Activated T-cell treated with anti-CD3 and anti-CD28 coated beads for 1 hour (primary cell): Measurements from ENCODE around the gene DNAL4.

Source experiments
- DNase-seq: peaks from one replicate; pipeline ENCODE4 v3.0.0-alpha.2; 2020; ENCODE audit warnings: low read depth

DNAL4 gene

DNA sequence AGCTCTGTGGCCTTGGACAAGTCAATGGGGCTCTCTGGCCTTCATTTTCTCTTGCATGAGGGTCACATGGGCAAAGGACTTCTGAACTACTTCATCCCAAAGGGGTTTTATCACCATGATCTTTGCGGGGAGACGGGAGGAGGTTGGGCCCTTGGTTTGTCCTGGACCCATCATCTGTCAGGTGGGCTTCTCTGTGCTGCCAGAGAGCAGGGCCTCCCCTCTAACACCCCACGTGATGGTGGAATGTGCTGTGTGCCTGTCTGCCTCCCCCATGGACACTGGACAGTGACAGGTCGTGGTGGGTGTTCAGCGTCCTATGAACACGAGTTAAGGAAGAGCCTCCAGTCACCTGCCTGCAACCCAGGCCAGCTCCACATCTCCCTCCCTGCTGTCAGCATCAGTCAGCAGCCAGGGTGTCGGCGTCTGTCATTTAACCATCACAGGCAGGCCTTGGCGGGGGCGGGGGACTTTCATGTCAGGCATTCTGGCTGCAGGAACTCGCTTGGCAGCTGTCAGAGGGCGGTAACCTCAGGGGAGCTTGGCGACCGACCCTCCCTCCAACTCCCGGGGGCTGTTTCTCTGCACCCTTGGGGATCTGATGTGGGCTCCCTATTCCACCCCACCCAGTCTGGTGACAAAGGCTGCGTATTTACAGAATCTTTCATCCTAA lies 35.5 kb downstream of the DNAL4 start:
- peak; percentile 71 for DNase-seq

DNA sequence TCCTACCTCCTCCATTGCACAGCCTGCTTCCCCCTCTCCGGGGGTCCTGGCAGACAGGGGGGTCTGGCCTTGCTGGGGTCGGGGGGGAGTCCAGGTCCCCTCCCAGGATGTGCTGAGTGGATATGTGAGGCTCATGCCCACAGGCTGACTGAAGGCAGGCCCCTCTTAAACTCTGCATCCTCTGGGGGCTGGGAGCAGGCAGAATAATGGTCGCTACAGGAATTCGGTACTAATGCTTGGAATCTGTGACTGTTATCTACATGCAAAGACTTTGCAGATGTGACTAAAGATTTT lies 36.5 kb downstream of the DNAL4 start:
- no peak for DNase-seq

DNA sequence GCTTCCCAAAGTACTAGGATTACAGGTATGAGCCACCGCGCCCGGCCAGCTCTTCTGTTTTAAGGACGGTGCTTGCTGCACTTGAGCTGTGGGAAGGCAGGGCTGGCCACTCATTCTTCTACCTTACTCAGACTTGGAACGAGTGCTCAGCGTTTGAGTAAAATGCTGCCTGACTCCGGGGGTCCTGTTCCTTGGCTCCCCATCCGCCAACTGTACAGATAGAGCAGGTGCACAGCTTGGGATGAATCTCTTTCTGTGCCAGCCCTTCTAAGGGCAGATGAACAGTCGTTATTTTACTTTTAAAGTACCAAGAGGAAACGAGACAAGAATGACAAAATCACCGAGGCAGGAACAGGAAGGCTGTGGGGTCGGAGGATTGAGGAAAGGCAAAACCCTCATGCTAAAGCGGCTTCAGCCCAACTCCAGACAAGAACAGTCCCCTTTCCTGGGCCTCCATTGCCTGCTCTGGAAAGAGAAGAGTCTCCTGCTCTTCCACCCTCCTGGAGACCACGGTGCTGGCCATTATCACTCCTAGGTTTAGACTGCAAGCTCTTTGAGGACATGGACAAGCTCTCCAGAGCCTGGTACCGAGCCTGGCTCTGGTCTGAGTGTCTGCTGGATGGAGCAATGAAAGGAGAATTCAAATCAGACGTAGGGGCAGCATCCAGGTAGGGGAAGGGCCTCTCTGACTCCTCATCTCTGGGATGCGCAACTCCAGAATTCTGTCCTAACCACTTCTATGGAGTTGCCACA lies 37.1 kb downstream of the DNAL4 start:
- no peak for DNase-seq

DNA sequence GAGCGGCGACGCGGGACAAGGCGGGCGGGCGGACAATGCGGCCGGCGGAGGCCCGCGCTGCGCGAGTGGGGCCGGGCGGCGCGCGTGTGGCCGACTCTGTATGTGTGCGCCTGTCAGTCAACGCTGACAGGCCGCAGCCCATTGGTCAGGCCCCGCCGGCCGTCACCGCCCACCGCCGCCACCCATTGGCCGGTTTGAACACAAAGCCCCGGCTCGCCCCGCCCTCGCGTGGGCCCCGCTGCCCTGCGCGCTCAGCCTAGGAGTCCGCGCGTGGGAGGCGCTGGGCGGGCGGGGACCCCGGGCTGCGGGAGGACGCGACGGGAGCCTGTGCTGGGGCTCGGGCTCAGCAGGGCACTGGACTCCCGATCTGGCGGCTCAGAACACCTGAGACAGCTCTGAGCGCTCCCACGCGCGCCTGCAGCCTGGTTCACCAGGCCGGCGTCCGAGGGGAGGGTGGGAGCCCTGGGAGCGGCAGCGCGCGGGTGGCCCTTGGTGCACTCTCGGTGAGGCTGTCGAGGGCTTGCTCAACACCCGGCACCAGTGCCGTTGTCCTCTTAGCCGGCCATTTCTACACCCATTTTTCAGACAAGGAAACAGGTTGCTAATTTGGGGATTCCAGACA lies 37.9 kb downstream of the DNAL4 start, which contains the start of gene SUN2:
TSS of gene SUN2 (minus strand) at position 88 of the 622 bp plus-strand sequence. CDS start 3,370 bp downstream, outside the sequence.
- DNase-seq: peak; percentile 92

DNA sequence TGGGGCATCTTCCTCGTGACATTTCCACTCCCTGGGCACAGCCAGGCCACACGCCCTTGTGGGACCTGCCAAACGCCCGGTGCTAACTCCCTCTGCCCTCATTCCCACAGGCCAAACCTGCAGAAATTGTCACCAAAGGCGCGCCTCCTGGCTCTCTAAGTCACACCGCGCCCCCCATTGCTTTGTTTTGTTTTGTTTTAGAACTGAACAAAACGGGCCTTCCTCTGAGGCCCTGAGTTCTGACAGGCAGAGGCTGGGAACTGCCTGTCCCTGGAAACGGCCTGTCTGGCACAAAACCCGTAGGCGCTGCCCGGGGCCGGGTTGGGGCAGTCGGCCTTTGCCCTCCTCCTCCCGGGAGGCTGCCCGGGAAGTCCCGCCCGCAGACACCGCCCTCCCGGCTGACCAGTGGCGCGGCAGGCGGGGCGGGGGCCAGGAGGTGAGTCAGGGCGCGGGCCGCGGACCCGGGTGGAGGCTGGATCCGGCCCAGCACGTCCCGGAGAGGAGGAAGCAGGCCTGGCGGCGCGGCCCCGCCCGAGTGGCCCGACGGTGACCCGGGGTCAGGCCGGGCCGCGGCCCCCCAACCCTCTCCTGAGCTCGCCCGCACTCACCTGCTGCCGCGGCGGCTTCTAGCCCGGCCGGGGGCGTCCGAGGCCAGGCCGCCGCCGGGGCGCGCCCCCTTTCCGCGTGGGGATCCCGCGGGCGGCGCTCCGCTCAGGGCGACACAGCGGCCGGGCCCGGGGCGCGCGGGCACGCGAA lies 38.6 kb downstream of the DNAL4 start:
- no peak for DNase-seq

DNA sequence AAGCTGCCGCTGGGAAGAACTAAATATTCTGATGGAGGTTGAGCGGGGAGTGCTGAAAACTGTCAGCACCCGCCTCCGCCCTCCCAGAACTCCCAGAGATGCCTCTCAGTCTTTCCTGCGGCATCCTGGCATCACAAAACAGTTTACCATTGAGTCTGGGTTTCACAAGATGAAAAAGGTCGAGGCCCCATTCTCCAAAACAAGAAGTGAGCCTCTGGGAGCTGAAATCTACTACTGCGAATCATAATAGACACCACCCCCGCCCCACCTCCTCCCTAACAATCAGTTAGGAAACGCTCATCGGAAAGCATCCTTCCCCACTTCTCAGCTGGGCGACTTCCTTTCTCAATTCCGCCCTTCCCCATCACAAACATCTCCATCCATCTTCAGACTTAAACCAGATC lies 39.2 kb downstream of the DNAL4 start:
- no peak for DNase-seq

DNA sequence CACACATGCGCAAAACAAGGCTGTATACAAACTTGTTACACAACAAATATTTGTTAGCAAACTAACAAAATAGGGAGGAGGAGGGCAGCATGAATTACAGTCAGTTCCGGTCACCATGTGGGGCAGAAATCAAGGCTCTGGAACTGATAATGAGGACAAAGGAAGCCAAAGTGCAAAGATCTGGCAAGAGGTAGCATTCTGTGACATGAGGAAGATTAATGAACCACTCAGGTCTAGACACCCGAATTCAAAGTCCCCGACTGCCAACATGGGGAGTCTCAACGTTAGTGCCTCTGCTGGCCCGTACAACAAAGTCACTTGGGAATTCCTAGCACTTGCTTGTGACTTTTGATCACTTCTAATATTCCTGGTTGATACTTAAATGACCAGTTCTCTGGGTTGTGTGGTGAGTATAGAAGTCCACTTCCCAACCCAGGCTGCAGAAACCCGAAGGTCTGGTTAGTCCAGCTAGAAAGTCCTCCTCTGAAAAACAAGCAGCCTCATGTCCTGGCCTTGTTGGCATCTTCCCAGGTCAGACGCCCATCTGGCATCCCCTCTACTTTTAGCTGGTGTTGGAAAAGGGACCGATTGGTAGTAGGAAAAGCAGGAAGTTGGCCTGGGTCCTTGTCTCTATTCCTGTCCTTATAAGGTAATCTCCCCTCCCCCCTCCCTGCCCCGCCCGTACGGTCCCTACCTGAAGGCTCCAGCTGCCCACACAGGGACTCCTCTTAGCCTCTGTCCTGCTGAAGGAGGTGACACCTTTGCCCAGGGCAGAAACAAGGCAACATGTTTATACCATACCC lies 39.8 kb downstream of the DNAL4 start:
- no peak for DNase-seq

DNA sequence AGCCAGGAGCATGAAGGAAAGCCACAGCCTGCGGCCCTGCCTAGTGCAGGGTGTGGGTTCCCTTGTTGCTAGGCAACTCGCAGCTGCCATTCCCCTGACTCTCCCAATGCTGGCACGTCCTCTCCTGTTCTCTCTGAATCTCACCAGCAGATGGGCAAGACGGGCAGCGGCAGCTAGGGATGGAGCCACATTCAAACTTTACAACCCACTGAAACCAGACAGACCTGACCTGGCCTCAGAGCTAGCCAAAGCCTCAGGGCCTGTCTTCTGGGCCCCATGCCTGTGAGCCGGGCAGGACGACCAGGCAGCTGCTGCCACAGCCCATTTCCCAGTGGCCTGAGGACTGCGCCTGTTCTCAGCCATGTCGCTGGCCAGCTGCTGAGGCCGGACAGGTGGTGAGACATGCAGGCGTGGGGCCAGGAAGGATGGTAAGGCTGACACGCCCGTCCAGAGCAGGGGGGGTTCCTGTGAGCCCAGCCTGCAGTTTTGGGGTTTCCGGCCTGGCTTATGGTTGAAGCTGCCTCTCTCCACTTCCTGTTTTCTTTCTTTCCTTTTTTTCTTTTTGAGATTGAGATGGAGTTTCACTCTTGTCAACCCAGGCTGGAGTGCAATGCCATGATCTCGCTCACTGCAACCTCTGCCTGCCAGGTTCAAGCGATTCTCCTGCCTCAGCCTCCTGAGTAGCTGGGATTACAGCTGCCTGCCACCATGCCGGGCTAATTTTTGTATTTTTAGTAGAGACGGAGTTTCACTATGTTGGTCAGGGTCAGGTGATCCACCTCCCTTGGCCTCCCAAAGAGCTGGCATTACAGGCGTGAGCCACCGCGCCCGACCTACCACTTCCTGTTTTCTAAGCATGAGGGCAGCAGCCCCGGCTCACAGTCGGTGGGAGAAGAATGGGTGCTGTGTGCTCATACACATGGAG lies 42.3 kb downstream of the DNAL4 start:
- DNase-seq: peak; percentile 60

DNA sequence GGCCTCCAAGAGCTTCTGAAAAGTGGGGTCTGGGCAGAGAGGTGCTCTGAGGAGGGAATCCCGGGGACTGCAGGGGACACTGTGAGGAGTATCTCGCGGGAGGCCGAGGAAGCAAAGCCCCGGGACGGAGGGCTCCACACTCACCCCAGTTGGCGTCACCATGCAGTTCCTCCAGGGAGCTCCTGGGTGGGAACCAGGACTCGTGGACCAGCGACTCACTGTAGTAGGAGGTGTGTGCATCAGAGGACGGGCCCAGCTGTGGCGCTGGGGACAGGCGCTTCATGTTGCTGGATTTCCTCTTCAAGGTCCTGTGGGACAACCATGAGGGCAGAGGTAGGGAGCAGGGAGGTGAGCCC lies 42.9 kb downstream of the DNAL4 start:
- no peak for DNase-seq

DNA sequence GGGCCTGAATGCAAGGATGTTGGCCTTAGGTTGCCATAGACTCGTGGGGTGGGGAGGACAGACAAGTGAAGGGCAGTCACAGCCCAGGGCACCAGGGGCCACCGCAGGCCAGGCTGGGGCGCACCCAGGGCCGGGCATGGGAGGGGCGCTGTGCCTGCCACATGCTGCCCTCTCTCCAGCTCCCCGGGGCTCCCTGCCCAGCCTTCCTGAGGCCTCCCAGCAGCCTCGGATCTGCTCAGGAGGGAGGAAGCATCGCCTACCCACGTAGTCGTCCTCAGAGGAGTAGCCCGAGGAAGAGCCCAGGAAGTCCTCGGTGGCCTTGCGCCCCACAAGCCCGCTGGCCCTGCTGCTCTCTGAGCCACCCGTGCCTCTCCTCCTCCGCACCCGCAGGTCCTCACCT lies 43.3 kb downstream of the DNAL4 start:
- no peak for DNase-seq

DNA sequence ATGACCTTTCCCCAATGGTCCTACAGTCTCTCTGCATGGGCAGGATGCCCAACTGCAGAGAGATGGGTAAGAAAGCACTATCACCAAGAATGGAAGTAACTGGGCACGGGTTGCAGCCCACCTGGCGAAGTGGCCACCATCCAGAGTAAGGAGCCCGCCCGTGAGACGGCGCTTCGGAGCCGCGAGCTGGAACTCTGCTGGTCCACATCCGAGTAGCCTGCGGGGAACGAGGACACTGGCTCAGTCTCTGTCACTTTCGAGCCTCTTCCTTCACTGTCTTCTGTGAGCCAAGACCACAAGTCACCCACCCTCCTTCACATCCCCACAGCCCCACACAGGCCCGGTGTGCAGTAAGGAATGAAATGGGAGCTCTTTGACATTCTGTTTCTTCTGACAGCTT lies 43.8 kb downstream of the DNAL4 start:
- DNase-seq: no peak

DNA sequence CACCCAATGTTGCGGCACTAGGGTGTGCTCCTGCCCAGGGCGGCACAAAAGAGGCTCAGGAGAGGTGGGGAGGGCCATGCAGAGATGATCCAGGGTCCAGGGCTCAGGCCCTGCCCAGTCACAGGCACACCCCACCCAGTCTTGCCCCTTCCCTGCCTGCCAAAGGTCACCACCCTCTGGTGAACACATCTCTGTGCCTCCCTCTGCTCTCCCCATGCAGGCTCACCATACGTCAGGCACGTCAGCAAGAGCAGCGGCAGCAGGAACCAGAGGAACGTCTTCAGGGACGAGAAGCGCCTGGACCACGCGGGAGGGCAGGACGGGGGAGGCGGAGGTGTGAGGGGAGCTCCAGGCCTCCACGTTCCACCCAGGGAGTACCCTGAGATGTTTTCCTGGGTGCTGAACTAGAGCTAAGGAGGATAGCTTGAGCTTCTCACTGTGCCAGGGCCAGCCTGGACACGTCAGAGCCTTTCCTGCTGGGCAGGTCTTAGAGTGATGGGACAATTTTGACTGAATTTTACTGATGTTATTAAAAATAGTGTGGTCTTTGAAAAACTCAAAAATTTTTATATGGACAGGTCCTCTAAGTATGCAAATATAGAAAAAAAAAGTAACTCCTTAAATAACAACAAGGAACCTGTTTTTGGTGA lies 45.3 kb downstream of the DNAL4 start:
- DNase-seq: no peak

DNA sequence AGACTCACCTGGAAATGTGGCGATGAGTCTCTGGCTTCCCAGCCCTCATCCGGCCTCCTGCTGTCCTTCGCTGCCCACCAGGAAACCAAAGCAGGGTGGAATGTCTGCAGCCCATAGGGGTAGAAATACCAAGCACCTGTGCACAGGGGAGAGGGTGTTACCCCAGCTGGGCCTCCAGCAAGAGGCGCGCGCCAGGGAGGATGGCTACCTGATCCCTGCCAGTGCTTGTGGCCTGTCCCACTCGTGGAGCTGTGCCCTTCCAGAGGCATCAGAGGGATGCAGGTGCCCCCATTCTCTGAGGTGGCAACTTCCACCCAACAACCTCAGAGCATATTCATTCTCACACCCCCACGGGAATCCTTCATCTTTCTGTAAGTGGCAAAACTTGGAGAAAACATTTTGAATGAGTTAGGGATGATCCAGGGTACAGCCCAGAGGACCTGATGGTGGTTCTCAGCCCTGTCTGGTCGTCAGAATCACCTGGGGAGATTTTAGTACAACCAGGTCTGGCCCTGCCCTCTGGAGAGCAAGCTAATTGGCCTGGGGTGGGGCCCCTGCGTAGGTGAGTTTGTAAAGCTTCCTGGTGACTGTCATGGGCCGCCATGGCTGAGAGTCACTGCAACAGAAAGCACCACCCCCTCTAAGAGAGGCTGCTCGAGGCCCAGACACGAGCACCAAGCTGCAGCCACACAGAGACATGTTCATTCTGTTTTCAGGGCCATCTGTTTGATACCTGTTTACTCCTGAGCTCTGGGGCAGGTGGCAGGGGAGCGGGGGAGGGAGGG lies 48.1 kb downstream of the DNAL4 start:
- DNase-seq: no peak

DNA sequence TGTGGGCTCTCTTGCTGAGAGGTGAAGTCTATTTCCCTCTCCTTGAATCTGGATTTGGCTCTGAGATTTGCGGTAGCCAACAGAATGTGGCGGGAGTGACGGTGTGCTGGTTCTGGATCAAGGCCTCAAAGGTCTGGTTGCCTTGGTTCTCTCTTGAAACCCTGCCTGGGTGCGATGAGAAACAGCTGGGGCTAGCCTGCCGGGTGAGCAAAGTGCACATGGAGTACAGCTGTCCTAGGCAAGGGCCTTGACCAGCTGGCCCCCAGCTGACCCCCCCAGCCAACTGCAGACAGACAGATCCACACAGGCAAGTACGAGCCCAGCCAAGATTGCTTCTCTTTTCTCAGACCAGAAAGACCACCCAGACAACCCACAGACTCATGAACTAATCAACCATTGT lies 49.0 kb downstream of the DNAL4 start:
- no peak for DNase-seq

DNA sequence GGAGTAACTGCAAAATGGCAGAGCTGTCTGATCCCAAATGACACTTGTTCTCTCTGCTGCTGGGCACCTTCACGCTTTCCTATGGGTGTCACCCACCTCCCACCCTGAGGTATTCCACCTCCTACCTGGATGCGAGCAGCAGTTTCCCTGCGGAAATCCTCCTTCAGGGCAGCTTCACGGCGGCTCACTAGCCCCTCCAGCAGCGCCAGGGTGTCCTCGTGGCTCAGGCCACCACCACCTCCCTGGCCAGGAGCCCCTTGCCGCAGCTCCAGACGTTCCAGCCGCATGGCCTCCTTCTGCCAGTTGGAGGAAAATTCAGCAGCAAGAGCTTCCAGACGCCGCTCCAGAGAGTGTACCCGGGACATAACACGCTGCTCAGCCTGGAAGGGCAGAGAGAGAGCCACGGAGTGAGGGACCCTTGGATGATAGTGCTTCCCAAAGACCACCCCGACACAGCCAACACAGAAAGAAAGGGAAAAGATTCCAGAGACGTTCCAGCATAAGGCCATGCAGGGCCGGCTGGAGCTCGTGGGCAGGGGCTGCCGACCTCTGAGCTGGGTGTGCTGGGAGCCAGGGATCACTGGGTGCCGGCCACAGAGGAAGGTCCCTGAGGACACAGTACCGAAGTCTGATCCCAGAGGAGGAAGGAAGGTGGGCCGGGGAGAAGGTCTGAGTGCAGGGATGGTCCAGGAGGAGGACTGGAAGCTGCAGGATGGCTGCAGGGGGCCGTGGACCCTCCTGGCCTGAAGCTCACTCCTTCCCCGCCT lies 51.6 kb downstream of the DNAL4 start:
- no peak for DNase-seq

DNA sequence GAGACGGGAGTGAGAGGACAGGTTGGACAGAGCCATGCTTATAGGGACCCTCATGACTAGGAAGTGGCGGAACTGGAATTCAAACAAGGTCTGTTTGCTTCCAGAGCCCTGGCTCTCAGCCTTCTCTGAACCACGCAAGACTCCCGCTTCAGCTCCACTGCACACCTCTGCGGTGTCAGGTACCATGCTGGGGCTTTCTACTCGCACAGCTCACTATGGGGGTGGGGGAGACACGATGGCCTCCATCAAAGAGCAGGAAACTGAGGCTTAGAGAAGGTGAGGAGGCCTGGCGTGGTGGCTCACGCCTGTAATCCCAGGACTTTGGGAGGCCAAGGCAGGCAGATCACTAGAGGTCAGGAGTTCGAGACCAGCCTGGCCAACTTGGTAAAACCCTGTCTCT lies 52.4 kb downstream of the DNAL4 start:
- DNase-seq: no peak

DNA sequence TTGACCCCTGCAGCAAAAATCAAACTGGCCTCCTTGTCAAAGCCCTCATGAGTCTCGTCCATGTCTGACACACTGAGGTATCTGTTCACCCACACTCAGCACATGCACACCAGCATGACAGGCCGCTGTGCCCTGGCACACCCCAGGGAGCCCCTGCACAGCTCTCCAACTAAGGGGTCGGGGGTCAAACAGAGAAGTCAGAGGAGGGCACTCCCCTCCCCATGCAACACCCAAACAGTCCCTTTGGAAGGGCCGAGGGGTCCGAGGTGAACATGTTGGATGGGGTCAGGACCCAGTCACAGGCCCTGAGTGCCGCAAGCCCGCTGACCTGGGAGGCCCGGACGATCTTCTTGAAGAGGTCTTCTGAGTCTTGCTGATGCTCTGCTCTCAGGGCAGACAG lies 52.8 kb downstream of the DNAL4 start:
- no peak for DNase-seq

DNA sequence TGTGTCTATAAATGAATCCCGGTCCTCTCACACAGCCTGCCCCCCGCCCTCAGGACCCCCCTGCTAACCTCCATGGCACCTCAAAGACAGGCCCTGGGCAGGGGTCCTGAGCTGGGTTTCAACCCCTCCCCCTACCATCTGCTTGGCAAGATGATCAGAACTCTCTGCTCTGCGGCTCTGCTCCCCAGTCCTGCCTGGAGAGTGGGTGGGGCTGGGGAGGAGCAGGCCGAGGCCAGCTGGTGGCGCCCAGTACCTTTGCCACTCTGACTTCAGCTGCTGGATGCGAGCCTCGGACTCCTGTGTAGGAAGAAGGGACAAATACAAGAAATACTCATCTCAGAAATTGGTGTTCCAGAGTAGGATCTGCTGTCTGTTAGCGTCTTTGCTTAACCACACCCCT lies 53.2 kb downstream of the DNAL4 start:
- DNase-seq: no peak
